ENCODE data around the gene CORO7.
A peak's percentile ranks its signal among the peaks of the same experiment; 100 is the strongest.

Gene CORO7

GRCh38 chr16:4313563-4314531 lies 102.5 kb downstream of the CORO7 start:
- no peak for DNase-seq (ENCODE audit: extremely low read depth in 1 of 2, low read depth in 1 of 2)

GRCh38 chr16:4309833-4310266 lies 106.5 kb downstream of the CORO7 start:
- peak in 1 of 2 donors; percentile 48 for DNase-seq (ENCODE audit: extremely low read depth in 1 of 2, low read depth in 1 of 2)

- no peak for DNase-seq (ENCODE audit: extremely low read depth in 1 of 2, low read depth in 1 of 2)
Observed at GRCh38 chr16:4309102-4309832, 107.1 kb downstream of the CORO7 start.

- DNase-seq (ENCODE audit: extremely low read depth in 1 of 2, low read depth in 1 of 2): peak; percentile 90 to 93
Observed at GRCh38 chr16:4307215-4308037, 109.0 kb downstream of the CORO7 start.

- peak in 1 of 2 donors; percentile 24 for DNase-seq (ENCODE audit: extremely low read depth in 1 of 2, low read depth in 1 of 2)
Observed at GRCh38 chr16:4306470-4307214, 109.8 kb downstream of the CORO7 start.
